Inflammatory macrophage (primary cell): ENCODE measurements around the gene KRT32.

Experiments
- DNase-seq, 2 donors: peaks; one replicate each; pipeline ENCODE4 v3.0.0-alpha.2; 2020 to 2022
- total RNA-seq, 18 experiments: gene quantifications; one replicate each; lab custom pipeline; 2026; ENCODE audit warnings: mixed read lengths in 6 of 18, inconsistent platforms in 2 of 18; lab: John Stamatoyannopoulos, UW

The KRT32 gene
- 0 to 0.18 (median 0) reads per million in 18 experiments for total RNA-seq

GRCh38 chr17:41466988-41467387 lies at the start of gene KRT32:
Gene KRT32 (minus strand): TSS chr17:41467386. CDS start chr17:41467325, 61 bp downstream.
- no peak for DNase-seq

DNA sequence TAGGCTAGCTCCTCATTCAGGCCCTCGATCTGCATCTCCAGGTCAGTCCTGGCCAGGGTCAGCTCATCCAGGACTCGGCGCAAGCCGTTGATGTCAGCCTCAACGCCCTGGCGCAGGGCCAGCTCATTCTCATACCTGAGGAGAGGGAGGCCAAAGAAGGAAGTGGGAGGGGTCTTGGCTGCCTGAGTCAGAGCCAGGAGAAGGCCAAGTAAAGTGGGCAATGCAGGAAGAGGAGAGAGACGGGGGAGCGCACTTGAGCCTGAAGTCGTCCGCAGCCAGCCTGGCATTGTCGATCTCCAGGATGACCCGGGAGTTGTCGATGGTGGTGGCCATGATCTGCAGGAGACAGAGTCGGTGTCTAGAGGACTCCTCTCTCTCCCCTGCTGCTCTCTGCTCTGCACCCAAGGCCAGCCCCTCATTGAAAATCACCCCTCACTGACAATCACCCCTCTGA lies 49.7 kb upstream of the KRT32 start:
- no peak for DNase-seq

DNA sequence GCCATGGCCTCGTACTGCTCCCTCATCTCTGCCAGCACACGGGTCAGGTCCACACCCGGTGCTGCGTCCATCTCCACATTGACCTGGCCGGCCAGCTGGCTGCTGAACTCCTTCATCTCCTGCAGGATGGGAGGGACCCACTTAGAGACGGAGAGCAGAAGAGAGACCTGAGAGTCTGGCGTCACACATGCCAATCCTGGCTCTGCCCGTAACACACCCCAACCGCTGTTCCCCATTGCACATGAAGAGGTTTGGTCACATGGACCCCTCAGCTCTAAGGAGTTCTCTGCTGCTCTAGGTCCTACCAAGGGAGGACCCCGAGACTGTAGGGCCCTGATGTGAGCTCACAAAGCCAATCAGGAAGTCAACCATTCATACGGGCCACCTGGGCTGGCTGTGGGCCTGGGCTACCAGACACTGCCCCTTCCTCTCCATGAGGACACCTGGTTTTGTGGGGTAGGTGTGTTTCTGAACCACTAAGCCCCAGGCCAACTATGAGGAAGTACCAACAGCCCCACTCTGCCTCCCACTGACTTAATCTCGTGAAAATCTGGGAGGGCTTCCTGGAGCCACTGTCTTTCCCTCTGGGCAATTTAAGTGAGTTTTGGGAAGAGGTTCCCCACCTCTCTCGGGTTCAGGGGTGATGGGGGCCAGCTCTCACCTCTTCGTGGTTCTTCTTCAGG lies 49.1 kb upstream of the KRT32 start:
- no peak for DNase-seq

GRCh38 chr17:41513168-41513547 lies 46.0 kb upstream of the KRT32 start:
- no peak for DNase-seq

DNA sequence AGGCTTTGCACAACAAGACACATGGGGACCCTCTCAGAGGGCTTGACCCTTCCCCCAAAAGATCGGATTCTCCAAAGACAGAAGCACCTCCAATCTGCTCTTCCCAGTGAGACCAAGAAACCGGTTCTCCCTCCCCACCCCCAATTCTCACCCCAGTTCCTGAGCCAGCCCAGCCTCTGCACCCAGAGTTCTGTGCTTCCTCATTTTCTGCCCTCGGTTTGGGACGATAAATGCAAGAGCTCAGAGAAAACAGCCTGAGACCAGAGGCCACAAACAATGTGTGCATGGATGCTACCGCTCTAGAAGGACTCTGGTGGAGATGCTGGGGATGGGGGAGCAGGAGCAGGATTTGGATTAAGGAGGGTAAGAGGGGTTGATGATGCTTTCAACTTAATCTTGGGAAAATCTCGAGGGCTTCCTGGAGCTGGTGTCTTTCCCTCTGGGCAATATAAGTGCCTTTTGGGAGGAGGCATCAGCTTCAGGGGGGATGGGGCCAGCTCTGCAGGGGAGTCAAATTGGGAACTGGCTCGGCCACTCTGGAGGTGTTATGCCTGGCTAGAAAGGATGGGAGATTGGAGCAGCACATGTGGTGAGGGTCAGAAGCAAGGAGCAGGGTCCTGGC lies 45.5 kb upstream of the KRT32 start:
- DNase-seq = peak; percentile 45 to 50

GRCh38 chr17:41511716-41512115 lies 44.5 kb upstream of the KRT32 start:
- DNase-seq = no peak

DNA sequence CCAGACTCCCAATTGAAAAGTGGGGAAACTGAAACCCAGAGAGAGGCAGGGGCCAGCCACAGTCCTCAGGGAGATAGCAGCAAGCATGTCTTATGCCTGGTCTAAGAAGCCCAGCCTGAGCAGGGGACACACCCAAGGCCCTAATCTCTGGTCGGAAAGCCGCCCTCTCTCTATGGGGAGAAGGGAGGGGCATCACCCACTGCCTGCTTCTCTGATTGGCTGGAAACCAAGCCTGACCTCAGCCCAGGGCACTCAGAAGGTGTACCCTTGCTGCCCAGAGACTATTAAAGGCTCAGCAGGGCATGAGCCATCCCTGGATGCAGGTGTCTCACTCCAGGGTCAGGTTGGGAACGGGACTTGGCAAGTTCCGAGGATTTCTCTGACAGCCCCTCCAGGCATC lies 43.9 kb upstream of the KRT32 start:
- no peak for DNase-seq

DNA sequence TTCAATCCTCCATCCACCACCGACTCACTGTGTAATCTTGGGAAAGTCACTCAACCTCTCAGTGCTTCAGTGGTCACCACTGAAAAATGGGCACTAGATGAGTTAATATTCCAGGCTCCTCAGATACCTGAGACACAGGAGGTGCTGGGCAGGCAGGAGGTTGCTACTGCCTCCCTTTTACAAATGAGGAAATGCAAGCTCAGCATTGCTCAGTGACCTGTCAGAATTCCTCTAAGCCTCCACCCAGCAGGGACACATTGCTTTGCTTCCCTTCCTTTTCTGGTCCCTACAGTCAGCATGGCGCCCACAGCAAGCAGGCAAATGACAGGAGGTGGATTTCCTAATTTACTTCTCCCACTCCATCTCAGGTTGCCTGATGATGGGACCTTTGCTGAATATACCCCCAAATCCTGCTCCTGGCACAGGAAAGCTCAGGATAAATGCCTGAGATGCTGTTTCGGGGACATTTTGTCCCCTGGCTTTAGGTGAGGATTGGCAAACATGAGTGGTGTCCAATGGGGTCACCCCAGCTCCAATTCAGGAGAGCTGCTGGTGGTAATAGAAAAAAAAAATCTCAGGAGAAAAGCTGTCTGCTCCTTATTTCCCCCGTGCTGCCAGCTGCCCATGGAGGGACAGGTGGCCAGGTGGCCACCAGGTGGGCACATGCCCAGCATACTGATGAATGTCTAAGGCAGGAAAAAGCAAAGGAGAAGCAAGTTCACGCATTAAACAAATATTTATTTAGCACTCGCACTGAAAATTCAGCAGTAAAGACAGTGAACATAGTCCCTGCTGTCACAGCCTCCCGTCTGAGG lies 43.3 kb upstream of the KRT32 start:
- DNase-seq = no peak

- DNase-seq = no peak
Measured at GRCh38 chr17:41507315-41507880, 40.2 kb upstream of the KRT32 start.

GRCh38 chr17:41505809-41506767 lies 38.9 kb upstream of the KRT32 start:
- DNase-seq = peak; percentile 32 to 42

DNA sequence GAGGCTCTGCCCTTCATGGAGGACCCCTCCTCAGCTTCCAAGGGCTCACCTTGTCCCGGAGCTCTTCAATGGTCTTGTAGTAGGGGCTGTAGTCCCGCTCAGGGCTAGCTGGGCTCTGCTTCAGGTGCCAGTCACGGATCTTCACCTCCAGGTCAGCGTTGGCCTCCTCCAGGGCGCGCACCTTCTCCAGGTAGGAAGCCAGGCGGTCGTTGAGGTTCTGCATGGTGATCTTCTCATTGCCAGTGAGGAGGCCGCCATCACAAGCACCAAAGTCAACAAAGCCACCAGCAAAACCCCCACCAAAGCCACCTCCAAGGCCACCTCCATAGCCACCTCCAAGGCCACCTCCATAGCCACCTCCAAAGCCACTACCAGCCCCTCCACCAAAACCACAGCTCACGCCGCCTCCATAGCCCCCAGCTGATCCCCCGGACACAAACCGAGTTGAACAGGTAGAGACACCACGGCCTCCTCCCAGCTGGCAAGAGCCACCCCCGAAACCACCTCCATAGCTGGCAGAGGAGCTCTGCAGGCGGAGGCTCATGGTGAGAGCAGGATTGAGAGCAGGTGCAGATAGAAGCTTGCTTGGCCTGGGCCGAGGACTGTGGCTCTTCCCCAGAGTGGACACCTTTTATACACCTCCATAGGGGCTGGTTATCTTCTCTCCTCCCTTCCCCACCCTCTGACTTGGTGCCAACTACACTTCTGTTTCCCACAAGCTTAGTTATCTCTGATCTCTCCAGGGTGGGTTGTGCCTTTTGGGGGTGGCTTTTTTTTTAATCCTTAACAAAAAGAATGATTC lies 38.0 kb upstream of the KRT32 start, which contains the start of gene KRT13:
Gene KRT13, minus strand, starts transcription at position 606 of the 802 bp plus-strand sequence. Its CDS starts 62 bp downstream, at position 544.
- no peak for DNase-seq

DNA sequence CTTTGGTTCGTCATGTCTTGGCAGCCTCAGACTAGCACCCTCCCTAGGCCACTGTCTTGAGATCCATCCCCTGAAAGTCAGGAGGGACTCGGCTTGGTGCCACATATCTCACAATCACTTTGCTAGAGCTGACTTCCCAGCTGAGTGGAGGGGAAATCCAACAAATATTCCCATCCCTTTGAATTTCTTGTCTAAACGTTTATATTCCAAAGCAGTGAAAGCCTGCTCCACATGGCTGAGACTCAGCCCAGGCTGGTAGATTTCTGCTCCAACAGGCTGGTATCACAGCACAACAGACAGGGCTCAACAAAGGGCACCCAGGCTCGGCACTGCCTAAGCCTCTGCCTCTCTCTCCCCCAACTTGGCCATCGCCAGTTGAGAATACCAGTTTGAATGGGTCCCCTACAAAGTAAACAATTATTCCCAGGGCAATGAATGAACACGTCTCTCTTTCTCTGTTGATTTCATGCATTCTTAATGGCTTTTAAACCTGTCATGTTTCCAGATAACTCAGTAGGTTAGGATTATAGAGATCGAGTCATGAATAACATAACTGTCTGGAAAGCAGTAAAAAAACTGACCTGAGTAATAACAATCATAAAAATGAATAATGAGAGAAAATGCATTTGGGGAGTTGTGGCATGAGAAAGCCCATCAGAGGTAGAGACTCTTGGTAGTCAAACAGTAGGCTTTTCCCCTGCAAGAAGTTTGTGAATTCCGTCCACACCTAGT lies 37.2 kb upstream of the KRT32 start:
- no peak for DNase-seq

DNA sequence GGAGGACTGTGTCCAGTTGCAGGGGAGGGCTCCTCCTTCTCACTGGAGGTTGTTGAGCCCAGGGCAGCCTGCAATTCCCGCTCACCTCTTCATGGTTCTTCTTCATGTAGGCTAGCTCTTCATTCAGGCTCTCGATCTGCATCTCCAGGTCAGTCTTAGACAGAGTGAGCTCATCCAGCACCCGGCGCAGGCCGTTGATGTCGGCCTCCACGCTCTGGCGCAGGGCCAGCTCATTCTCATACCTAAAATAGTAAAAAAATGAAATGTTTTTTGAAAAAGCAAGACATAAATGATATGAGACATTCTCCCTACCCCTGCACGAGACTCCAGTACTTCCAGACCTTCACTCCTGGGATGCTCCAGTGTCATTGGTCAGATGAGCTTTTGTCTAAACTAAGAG lies 36.0 kb upstream of the KRT32 start:
- DNase-seq = no peak

GRCh38 chr17:41500131-41500911 lies 33.1 kb upstream of the KRT32 start:
- peak; percentile 28 to 53 for DNase-seq

DNA sequence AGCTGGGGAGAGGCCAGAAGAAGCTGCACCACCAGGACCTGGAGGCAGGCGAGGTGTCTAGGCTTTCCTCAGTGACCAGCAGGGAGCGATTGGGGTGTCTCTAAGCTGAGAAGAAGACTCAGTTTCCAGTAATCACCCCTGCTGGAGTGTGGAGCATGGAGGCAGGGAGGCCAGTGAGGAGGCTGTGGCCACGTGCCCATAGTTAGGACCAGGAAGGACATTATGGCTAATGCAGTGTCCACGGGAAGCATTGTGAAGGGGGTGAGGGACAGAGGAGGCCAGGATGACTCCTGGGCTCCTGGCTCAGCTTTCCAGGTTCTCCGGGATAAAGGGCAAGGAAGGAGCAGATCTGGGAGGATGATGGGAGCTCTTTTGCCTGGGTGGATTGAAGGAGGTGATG lies 32.5 kb upstream of the KRT32 start:
- DNase-seq = no peak

DNA sequence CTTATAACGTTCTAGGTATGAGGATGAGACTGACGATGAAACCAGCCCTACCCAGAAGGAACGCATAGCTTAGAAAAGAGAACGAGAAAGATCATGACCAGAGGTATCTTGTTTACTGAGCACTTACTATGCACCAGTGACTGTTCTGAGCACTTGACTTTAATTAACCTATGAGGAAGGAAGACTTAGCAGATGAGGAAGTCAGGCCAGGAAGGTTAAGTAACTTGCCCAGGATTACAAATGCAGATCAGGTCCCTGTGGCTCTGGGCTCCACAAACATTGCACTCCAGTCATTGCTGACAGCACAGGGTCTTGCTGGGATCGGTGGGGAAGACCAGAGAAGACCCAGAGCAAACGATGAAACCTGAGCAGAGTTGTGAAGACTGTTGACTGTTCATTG lies 31.1 kb upstream of the KRT32 start:
- DNase-seq = peak; percentile 82 to 86

DNA sequence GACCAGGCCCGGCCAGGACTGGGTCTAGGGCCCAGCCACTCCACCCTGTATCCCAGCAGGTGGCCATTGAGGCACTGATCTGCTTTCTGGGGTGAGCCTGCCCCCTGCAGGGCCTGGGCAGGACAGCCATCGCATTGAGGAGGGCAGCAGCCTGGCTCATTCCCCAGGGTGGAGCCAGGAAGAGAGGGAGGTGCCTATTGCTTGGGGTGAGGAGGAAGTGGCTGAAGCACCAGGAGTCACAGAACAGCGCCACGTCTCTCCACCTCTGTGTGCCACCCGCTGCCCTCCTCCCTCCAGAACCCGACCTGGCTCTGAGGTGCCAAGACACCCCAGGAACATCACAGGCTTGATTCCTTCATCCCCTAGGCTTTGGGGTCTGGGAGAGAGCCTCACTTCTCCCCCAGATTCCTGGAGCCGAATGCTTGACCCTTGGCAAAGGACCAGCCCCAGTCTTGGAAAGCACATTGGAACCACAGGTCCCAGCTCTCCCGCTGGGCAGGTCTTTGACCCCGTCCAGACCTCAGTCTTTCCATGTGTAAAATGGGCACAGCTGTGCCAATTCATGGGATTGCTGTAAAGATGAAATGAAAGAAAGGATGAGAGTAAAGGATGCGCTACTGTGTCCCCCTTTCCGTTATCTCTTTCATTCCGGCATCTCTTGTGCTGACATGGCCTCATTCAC lies 29.8 kb upstream of the KRT32 start:
- DNase-seq = peak; percentile 89 to 91

GRCh38 chr17:41494524-41494923 lies 27.3 kb upstream of the KRT32 start:
- DNase-seq = no peak

- DNase-seq = peak in 1 of 2 donors; percentile 13
Measured at GRCh38 chr17:41492771-41493170, 25.6 kb upstream of the KRT32 start.
